Duodenal mucosa (tissue), 2 donors: Measurements from ENCODE around the gene ITGBL1.

Source experiments
- H3K27ac ChIP-seq: one replicate; pipeline ENCODE4 v1.7.0; 2013; ENCODE audit warnings: low read depth, low read length
- H3K27me3 ChIP-seq, 2 donors: one replicate each; pipeline ENCODE4 v1.7.0; 2013; ENCODE audit warnings: low read length in 2 of 2, control low read depth in 1 of 2; ENCODE audit not compliant: insufficient read depth in 2 of 2, control insufficient read depth in 1 of 2
- H3K36me3 ChIP-seq, 2 donors: one replicate each; pipeline ENCODE4 v1.7.0; 2013; ENCODE audit warnings: low read length in 2 of 2, control low read depth in 1 of 2; ENCODE audit not compliant: insufficient read depth in 2 of 2, control insufficient read depth in 1 of 2
- H3K4me1 ChIP-seq, 2 donors: one replicate each; pipeline ENCODE4 v1.7.0; 2013; ENCODE audit warnings: low read length in 2 of 2, control low read depth in 1 of 2; ENCODE audit not compliant: insufficient read depth in 2 of 2, control insufficient read depth in 1 of 2
- H3K4me3 ChIP-seq, 2 donors: one replicate each; pipeline ENCODE4 v1.7.0; 2013; ENCODE audit warnings: low read length in 2 of 2, low read depth in 1 of 2
- H3K9ac ChIP-seq, 2 donors: one replicate each; pipeline ENCODE4 v1.7.0; 2013; ENCODE audit warnings: low read length in 2 of 2, low read depth in 1 of 2
- H3K9me3 ChIP-seq, 2 donors: one replicate each; pipeline ENCODE4 v1.7.0; 2013; ENCODE audit warnings: low read length in 2 of 2, control low read depth in 1 of 2; ENCODE audit not compliant: control insufficient read depth in 1 of 2

Gene ITGBL1

GRCh38 chr13:101755228-101755887 lies 302.9 kb downstream of the ITGBL1 start:
- no peaks in the 10 kb centered on the region for H3K36me3 ChIP-seq
- no peak overlapping the region for H3K4me3 ChIP-seq
- no peaks in the 10 kb centered on the region for H3K27me3 ChIP-seq
- H3K9ac ChIP-seq, result no peak overlapping the region
- H3K27ac ChIP-seq, result no peak overlapping the region
- H3K4me1 ChIP-seq, result no peaks in the 10 kb centered on the region
- H3K9me3 ChIP-seq, result no peaks in the 10 kb centered on the region

DNA sequence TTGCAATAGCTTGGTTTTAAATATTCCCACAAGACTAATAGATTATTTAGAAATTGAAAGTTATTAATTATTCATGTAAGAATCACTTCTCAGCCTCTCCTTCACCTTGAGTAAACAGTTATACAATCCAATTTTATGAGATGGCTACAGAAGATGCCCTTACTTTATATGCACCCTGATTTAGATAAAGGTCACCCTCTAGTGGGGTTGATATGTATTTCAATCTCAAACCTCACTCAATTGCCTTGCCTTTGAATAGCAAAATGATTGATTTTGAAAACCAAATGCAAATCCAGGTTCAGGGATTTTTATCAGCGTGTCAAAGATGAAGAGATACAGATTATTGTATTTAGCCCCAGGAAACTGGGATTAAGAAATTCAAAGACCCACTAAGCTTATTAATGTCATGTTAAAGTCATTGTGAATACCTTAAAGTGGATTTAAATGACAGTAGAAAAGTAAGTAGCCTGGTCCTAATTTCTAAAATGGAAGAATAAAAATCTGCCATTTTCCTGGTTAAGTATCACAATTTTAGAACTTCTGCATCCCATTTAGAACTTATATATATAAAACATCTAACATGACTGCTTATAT lies 305.1 kb downstream of the ITGBL1 start:
- Histone ChIP-seq H3K36me3 (no peaks in the 10 kb centered on the region), H3K4me3 (no peak overlapping the region), H3K4me1 (no peaks in the 10 kb centered on the region), H3K27me3 (no peaks in the 10 kb centered on the region), H3K9me3 (no peaks in the 10 kb centered on the region), H3K9ac (no peak overlapping the region), H3K27ac (no peak overlapping the region)

GRCh38 chr13:101763191-101763590 lies 310.7 kb downstream of the ITGBL1 start:
- H3K27me3 ChIP-seq, result no peaks in the 10 kb centered on the region
- no peaks in the 10 kb centered on the region for H3K36me3 ChIP-seq
- no peak overlapping the region for H3K9ac ChIP-seq
- H3K4me3 ChIP-seq, result no peak overlapping the region
- no peaks in the 10 kb centered on the region for H3K9me3 ChIP-seq
- no peaks in the 10 kb centered on the region for H3K4me1 ChIP-seq
- H3K27ac ChIP-seq, result no peak overlapping the region
